Stimulated activated CD8-positive, alpha-beta memory T cell treated with anti-CD3 and anti-CD28 coated beads, Interleukin-4, amount 100 ng/mL, for 48 hours (primary cell): Measurements from ENCODE around the gene ID2.

Experiments
- DNase-seq: peaks from one replicate; pipeline ENCODE4 v3.0.0-alpha.2; 2020

The ID2 gene

GRCh38 chr2:8681786-8682692, at the start of gene ID2:
Gene ID2 (plus strand): TSS chr2:8682056. CDS start chr2:8682166, 110 bp downstream.
- peak; percentile 99 for DNase-seq

- DNase-seq: no peak
Measured at GRCh38 chr2:8632755-8633154, 49.1 kb upstream of the ID2 start.

- no peak for DNase-seq
Measured at GRCh38 chr2:8633186-8633734, 48.6 kb upstream of the ID2 start.

- DNase-seq: no peak
Measured at GRCh38 chr2:8633735-8634313, 48.0 kb upstream of the ID2 start.

GRCh38 chr2:8634466-8635172, 47.2 kb upstream of the ID2 start:
- no peak for DNase-seq

- no peak for DNase-seq
Measured at GRCh38 chr2:8636041-8636491, 45.8 kb upstream of the ID2 start.

GRCh38 chr2:8636721-8637636, 44.9 kb upstream of the ID2 start:
- no peak for DNase-seq

GRCh38 chr2:8638327-8638726, 43.5 kb upstream of the ID2 start:
- no peak for DNase-seq

GRCh38 chr2:8639122-8639635, 42.7 kb upstream of the ID2 start:
- no peak for DNase-seq

GRCh38 chr2:8640498-8640897, 41.4 kb upstream of the ID2 start:
- DNase-seq: no peak

GRCh38 chr2:8641301-8641965, 40.4 kb upstream of the ID2 start:
- DNase-seq: no peak

- no peak for DNase-seq
Measured at GRCh38 chr2:8642366-8643068, 39.3 kb upstream of the ID2 start.

- DNase-seq: no peak
Measured at GRCh38 chr2:8643250-8643995, 38.4 kb upstream of the ID2 start.

GRCh38 chr2:8643996-8644356, 37.9 kb upstream of the ID2 start:
- no peak for DNase-seq

- DNase-seq: no peak
Measured at GRCh38 chr2:8644605-8645175, 37.2 kb upstream of the ID2 start.

GRCh38 chr2:8645176-8645831, 36.6 kb upstream of the ID2 start:
- DNase-seq: no peak

- DNase-seq: no peak
Measured at GRCh38 chr2:8646731-8647461, 35.0 kb upstream of the ID2 start.

GRCh38 chr2:8647462-8647857, 34.4 kb upstream of the ID2 start:
- DNase-seq: no peak
